Measurements from ENCODE around the gene EHBP1.

EHBP1 gene

GRCh38 chr2:63044362-63045327 is 339.1 kb downstream of the EHBP1 start:
- no peaks in the 10 kb centered on the region for H3K36me3 ChIP-seq (ENCODE audit: insufficient read depth)

GRCh38 chr2:63046552-63046951 is 341.0 kb downstream of the EHBP1 start:
- H3K27ac ChIP-seq: no peak overlapping the region
- H2AFZ ChIP-seq (ENCODE audit: low read depth): no peak overlapping the region
- no peak overlapping the region for H3K4me2 ChIP-seq
- no peaks in the 10 kb centered on the region for H4K20me1 ChIP-seq (ENCODE audit: insufficient read depth)
- no peak for TF ChIP-seq CTCF (conservative IDR thresholded peaks at IDR 0.05; ENCODE audit: low read depth, low read length)
- no peaks in the 10 kb centered on the region for H3K27me3 ChIP-seq (ENCODE audit: insufficient read depth, low read depth)
- H3K79me2 ChIP-seq (ENCODE audit: insufficient read depth, low read depth): no peaks in the 10 kb centered on the region
- no peak overlapping the region for H3K4me3 ChIP-seq (IDR thresholded peaks at IDR 0.05; ENCODE audit: insufficient read depth, low read depth, low read length)
- H3K4me1 ChIP-seq (ENCODE audit: low read depth, poor library complexity, severe bottlenecking): peaks cover 6% of the 10 kb centered on the region
- H3K9ac ChIP-seq: no peak overlapping the region
- no peaks in the 10 kb centered on the region for H3K36me3 ChIP-seq (ENCODE audit: insufficient read depth)

More at GRCh38 chr2:63044362-63045327, 339.1 kb downstream of the EHBP1 start:
- TF ChIP-seq CTCF (conservative IDR thresholded peaks at IDR 0.05; ENCODE audit: low read depth, low read length): no peak
- no peaks in the 10 kb centered on the region for H3K27me3 ChIP-seq (ENCODE audit: insufficient read depth, low read depth)
- peaks cover 6% of the 10 kb centered on the region for H3K4me1 ChIP-seq (ENCODE audit: low read depth, poor library complexity, severe bottlenecking)
- H3K9ac ChIP-seq: no peak overlapping the region
- no peak overlapping the region for H3K4me3 ChIP-seq (IDR thresholded peaks at IDR 0.05; ENCODE audit: insufficient read depth, low read depth, low read length)
- no peaks in the 10 kb centered on the region for H3K79me2 ChIP-seq (ENCODE audit: insufficient read depth, low read depth)
- H4K20me1 ChIP-seq (ENCODE audit: insufficient read depth): no peaks in the 10 kb centered on the region
- H3K4me2 ChIP-seq: no peak overlapping the region
- no peak overlapping the region for H3K27ac ChIP-seq
- H2AFZ ChIP-seq (ENCODE audit: low read depth): no peak overlapping the region

- no peaks in the 10 kb centered on the region for H3K27me3 ChIP-seq (ENCODE audit: insufficient read depth, low read depth)
- no peak overlapping the region for H3K27ac ChIP-seq
Observed at GRCh38 chr2:63046961-63047320, 341.4 kb downstream of the EHBP1 start.

More at GRCh38 chr2:63046961-63047320, 341.4 kb downstream of the EHBP1 start:
- no peaks in the 10 kb centered on the region for H3K36me3 ChIP-seq (ENCODE audit: insufficient read depth)
- no peaks in the 10 kb centered on the region for H4K20me1 ChIP-seq (ENCODE audit: insufficient read depth)
- H3K79me2 ChIP-seq (ENCODE audit: insufficient read depth, low read depth): no peaks in the 10 kb centered on the region
- H3K4me2 ChIP-seq: no peak overlapping the region
- no peak overlapping the region for H2AFZ ChIP-seq (ENCODE audit: low read depth)
- H3K4me3 ChIP-seq (IDR thresholded peaks at IDR 0.05; ENCODE audit: insufficient read depth, low read depth, low read length): no peak overlapping the region
- H3K9ac ChIP-seq: no peak overlapping the region
- TF ChIP-seq CTCF (conservative IDR thresholded peaks at IDR 0.05; ENCODE audit: low read depth, low read length): no peak
- H3K4me1 ChIP-seq (ENCODE audit: low read depth, poor library complexity, severe bottlenecking): peaks cover 6% of the 10 kb centered on the region

Data from KMS-11 (cell line).